Stomach (tissue), 4 donors: ENCODE data around the gene VEGFB.

Experiments
- CTCF ChIP-seq, 7 experiments: fragments of 450-650 bp in 4 of 7; fragments of 200-600 bp in 3 of 7; sonication (generic) in 3 of 7; IDR thresholded peaks; one replicate each; pipeline ENCODE4 v1.5.1; 2016 to 2019; ENCODE audit warnings: antibody characterized with exemption in 7 of 7, control low read depth in 2 of 7, mild to moderate bottlenecking in 1 of 7
- EP300 ChIP-seq: sonication (generic); formaldehyde crosslinking; IDR thresholded peaks from one replicate; pipeline ENCODE4 v1.6.1; 2017; ENCODE audit warnings: antibody characterized with exemption
- POLR2A ChIP-seq, 4 donors: fragments of 450-650 bp; IDR thresholded peaks; one replicate each; pipeline ENCODE4 v1.6.1; 2016; ENCODE audit warnings: antibody characterized with exemption in 4 of 4, control low read depth in 2 of 4, mild to moderate bottlenecking in 1 of 4, moderate library complexity in 1 of 4
- POLR2AphosphoS5 ChIP-seq, 3 donors: sonication (generic); formaldehyde crosslinking; IDR thresholded peaks; one replicate each; pipeline ENCODE4 v1.6.1; 2016; ENCODE audit warnings: antibody characterized with exemption in 3 of 3

GRCh38 chr11:64222651-64223000, 11.8 kb upstream of the VEGFB start:
- TF ChIP-seq POLR2A (IDR thresholded peaks at IDR 0.05) (no peak), CTCF (IDR thresholded peaks at IDR 0.05) (no peak), EP300 (no peak), POLR2AphosphoS5 (IDR thresholded peaks at IDR 0.05) (no peak)
